Measurements from ENCODE around the gene ASB10.

- TF ChIP-seq, protein P1, sequence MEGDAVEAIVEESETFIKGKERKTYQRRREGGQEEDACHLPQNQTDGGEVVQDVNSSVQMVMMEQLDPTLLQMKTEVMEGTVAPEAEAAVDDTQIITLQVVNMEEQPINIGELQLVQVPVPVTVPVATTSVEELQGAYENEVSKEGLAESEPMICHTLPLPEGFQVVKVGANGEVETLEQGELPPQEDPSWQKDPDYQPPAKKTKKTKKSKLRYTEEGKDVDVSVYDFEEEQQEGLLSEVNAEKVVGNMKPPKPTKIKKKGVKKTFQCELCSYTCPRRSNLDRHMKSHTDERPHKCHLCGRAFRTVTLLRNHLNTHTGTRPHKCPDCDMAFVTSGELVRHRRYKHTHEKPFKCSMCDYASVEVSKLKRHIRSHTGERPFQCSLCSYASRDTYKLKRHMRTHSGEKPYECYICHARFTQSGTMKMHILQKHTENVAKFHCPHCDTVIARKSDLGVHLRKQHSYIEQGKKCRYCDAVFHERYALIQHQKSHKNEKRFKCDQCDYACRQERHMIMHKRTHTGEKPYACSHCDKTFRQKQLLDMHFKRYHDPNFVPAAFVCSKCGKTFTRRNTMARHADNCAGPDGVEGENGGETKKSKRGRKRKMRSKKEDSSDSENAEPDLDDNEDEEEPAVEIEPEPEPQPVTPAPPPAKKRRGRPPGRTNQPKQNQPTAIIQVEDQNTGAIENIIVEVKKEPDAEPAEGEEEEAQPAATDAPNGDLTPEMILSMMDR (IDR thresholded peaks at IDR 0.05): no peak
- TF ChIP-seq POLR2A (IDR thresholded peaks at IDR 0.05): no peak
Measured at GRCh38 chr7:151167197-151167961, 19.7 kb downstream of the ASB10 start, which contains the start of gene GBX1.
